Measurements from ENCODE around the gene KDM6A. TPM values are rescaled to one million over a fixed set of nuclear protein-coding genes. Genes with fewer than 3 reads are reported as not detected.
"Not testable (repeated sequence)": the region's sequence is repeated elsewhere in the genome, so short reads cannot be mapped to it uniquely, and the experiment has no call there.

KDM6A gene
- 10 to 100 TPM; 16.9 to 18.2 TPM for total RNA-seq

DNA sequence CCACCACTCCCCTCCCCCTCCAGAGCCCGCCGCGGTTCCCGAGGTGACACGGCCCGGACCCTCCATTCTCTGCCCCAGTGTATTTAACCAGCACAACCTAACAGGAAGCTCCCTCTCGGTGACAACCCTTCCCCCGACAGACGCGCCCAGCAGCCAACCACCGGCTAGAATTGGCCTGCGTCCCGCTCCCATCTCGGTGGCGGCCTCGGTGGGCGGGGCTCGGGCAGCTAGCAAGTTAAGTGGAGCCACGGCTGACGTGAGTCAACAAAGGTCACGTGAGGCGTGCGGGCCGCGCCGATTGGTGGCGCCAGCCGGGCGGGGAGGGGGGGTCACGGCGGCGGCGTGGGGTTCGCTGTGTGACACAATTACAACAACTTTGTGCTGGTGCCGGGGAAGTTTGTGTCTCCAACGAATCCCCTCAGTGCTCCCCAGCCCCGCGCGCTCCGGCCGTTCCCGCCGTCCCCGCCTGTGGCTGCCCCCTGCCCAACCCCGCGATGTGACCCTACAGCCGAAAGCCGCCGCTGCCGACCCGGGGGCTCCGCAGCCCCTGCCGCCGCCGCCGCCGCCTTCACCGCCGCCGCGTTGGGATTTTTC is at the start of gene KDM6A:
Gene KDM6A (plus strand): TSS at position 368 of the 594 bp plus-strand sequence. CDS start 364 bp downstream, outside the sequence.
- H3K4me1 ChIP-seq = peaks cover 0 to 39% of the 10 kb centered on the region in 2 donors
- no peaks in the 10 kb centered on the region for H3K27me3 ChIP-seq
- no peaks in the 10 kb centered on the region for H3K36me3 ChIP-seq
- peak within 1 kb of the TSS; percentile 96 to 98 for H3K4me3 ChIP-seq
- no peak for TF ChIP-seq CTCF (IDR thresholded peaks at IDR 0.05)
- H3K27ac ChIP-seq = peak within 1 kb of the TSS; percentile 100
- peak; percentile 100 for DNase-seq (ENCODE audit: low spot score)
- no peaks in the 10 kb centered on the region for H3K9me3 ChIP-seq

GRCh38 chrX:44823193-44823592 is 49.8 kb upstream of the KDM6A start:
- not testable (repeated sequence) for H3K27ac ChIP-seq; H3K9me3 ChIP-seq; H3K4me3 ChIP-seq; DNase-seq (ENCODE audit: low spot score); H3K4me1 ChIP-seq; H3K36me3 ChIP-seq; H3K27me3 ChIP-seq

DNA sequence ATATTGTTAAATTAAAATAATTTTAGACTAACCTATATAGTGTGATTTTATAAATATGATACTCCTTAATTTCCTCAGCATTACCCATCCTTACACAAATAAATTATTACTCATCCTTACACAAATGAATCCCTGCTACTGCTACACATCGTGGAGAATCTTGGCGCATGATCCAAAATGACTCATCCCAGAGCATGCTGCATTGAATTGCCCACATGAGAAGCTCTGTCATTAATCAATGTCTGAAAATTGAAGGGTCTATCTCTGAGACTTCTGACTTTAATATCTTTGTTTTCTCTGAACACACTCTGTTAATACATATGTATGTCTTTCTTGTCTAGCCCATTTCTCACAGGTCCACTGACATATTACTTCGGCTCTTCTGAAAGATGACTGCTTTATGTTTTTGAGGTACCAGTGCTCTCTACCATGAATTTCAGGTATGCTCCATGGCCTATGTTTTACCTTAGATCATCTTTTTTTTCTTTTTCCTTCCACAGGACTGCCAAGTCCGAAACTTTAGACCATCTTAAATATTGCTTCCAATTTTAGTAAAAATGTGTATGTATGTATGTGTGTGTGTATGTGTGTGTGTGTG is 44.9 kb upstream of the KDM6A start:
- DNase-seq (ENCODE audit: low spot score) = no peak
- Histone ChIP-seq H3K27ac (no peak overlapping the region), H3K4me3 (no peak overlapping the region), H3K27me3 (no peaks in the 10 kb centered on the region), H3K9me3 (no peaks in the 10 kb centered on the region), H3K4me1 (no peaks in the 10 kb centered on the region), H3K36me3 (no peaks in the 10 kb centered on the region)
- no peak for TF ChIP-seq CTCF (IDR thresholded peaks at IDR 0.05)

DNA sequence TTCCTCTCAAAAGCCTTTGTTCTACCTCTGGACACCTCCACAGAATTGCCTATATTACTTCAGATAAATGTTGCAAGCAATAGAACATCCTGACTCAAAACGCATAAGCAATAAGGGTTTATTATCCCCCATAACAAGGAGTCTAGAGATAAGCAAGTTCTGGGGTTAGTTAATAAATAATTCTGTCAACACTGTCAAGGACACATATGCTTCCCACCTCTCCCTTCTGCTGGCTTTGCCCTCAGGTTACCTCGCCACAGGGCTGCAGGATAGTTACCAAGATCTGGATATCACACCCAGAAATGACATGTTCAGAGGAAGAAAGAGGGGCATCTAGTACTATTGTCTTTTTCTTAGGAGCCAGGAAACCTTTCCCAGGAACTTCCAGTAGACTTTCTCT is 43.2 kb upstream of the KDM6A start:
- Histone ChIP-seq H3K4me3 (no peak overlapping the region), H3K27ac (no peak overlapping the region), H3K9me3 (no peaks in the 10 kb centered on the region), H3K4me1 (no peaks in the 10 kb centered on the region), H3K36me3 (no peaks in the 10 kb centered on the region), H3K27me3 (no peaks in the 10 kb centered on the region)
- no peak for TF ChIP-seq CTCF (IDR thresholded peaks at IDR 0.05)
- DNase-seq (ENCODE audit: low spot score) = no peak

DNA sequence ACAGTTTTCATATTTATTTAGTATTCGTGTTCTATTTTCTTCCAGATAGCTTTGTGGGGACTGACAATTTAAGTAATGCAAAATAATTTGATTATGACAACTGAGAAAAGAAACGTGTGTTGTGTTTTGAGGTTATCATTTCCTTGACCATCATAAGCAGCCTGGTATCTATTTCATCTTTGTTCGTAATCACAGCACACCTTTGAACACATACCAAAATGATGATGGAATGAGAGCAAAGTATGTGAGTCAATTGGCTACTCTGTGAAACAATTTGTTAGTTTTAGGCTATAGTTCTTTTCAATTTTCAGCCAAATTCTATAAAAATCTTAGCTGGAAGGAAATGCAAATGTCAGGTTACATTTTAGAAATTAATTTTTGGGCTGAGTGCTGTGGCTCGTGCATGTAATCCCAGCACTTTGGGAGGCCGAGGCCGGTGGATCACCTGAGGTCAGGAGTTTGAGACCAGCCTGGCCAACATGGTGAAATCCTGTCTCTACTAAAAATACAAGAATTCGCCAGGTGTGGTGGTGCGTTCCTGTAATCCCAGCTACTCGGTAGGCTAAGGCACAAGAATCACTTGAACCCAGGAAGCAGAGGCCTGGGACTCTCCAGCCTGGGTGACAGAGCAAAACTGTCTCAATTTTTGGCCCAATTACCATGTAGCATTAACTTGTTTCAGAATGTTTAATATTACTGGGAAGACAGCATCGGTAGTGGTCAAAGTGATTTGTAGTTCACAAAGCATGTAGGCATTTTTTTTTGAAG is 30.3 kb upstream of the KDM6A start:
- Histone ChIP-seq H3K4me1 (no peaks in the 10 kb centered on the region), H3K27me3 (no peaks in the 10 kb centered on the region), H3K4me3 (no peak overlapping the region), H3K9me3 (no peaks in the 10 kb centered on the region), H3K36me3 (no peaks in the 10 kb centered on the region), H3K27ac (no peak overlapping the region)
- DNase-seq (ENCODE audit: low spot score) = no peak
- no peak for TF ChIP-seq CTCF (IDR thresholded peaks at IDR 0.05)

DNA sequence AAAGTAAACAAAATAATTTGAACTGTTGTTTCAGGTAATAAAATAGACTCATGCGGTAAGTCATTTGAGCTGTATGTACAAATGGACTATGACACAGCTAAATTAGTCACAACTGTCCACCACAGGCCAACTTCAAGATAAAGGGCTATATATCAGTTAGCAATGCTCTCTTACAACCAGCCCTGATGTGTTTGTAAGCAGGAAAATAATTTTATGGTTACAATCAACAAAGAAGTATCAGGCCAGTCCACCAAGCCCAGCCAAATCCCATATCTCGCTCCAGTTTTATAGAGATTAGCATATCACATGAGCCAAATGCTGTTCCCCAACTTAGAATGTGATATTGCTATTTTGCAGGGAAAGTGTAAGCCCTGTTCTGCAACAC is 29.7 kb upstream of the KDM6A start:
- H3K4me1 ChIP-seq = no peaks in the 10 kb centered on the region
- H3K27ac ChIP-seq = no peak overlapping the region
- no peak for TF ChIP-seq CTCF (IDR thresholded peaks at IDR 0.05)
- no peaks in the 10 kb centered on the region for H3K36me3 ChIP-seq
- no peak overlapping the region for H3K4me3 ChIP-seq
- no peaks in the 10 kb centered on the region for H3K9me3 ChIP-seq
- no peaks in the 10 kb centered on the region for H3K27me3 ChIP-seq
- DNase-seq (ENCODE audit: low spot score) = no peak
